GM12878 (cell line): ENCODE data around the gene ZNF526.

ENCODE experiments used
- CTCF ChIP-seq, 3 experiments: IDR thresholded peaks in 2 of 3; conservative IDR thresholded peaks in 1 of 3; 2 replicates each; pipeline ENCODE4 v1.5.1; 2011; ENCODE audit warnings: low read depth in 3 of 3, low read length in 3 of 3, mild to moderate bottlenecking in 3 of 3, control low read depth in 2 of 3, moderate library complexity in 2 of 3, inconsistent platforms in 1 of 3, mixed read lengths in 1 of 3; ENCODE audit not compliant: control insufficient read depth in 2 of 3, insufficient read depth in 1 of 3; ENCODE audit errors: extremely low read depth in 1 of 3
- NFXL1 ChIP-seq: fragments of 450-650 bp; IDR thresholded peaks from 2 replicates; pipeline ENCODE4 v1.6.1; 2017; ENCODE audit warnings: antibody characterized with exemption, mild to moderate bottlenecking, borderline replicate concordance

DNA sequence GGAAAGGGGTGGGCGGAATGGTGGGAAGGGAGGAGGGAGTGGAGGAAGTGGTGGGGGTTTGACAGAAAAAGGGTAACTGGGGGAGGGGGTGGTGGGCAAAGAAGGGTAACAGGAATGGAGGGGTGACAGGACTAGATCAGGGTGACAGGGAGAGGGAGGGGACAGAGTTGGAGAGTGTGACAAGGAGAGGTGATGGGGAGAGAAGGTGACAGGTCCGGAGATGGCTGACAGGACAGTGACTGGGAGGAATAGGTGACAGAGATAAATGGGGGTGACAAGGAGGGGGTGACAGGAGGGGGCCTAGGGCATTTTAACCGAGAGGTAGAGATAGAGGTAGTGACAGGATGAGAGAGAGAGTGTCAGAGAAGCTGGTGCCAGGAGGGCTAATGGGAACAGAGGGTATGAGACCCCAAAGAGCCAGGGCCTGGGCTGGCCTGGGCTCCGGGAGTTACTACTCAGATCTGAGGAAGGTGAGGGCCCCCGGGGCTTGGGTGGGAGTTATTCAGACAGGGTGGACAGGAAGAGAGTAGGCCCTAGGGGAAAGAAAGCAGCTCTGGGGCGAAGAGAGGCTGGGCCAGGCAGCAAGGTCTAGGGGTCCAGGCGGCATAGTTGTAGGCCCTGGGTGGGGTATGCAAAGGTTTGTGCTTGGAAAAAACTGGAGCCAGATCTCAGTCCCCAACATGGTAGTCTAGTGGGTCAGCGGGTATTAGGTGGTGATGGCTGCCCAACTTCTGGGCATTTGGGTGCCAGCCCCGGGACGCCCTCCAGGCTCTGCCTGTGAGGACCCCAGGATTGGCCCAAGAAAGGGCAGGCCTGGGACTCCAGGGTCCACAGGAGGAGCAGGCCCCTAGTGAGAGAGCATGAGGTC lies 49.6 kb downstream of the ZNF526 start:
- TF ChIP-seq NFXL1 (no peak), CTCF (IDR thresholded peaks at IDR 0.05 in 2 of 3, conservative IDR thresholded peaks at IDR 0.05 in 1 of 3; ENCODE audit: control insufficient read depth in 2 of 3, extremely low read depth in 1 of 3, insufficient read depth in 1 of 3, low read depth in 3 of 3, low read length in 3 of 3) (no peak)
